Stimulated activated CD8-positive, alpha-beta memory T cell treated with anti-CD3 and anti-CD28 coated beads, Interleukin-7, amount 100 ng/mL, for 24 hours (primary cell): Measurements from ENCODE around the gene RTN3.
"Not testable (repeated sequence)": the region's sequence is repeated elsewhere in the genome, so short reads cannot be mapped to it uniquely, and the experiment has no call there.

ENCODE experiments used
- DNase-seq: peaks from one replicate; pipeline ENCODE4 v3.0.0-alpha.2; 2020; ENCODE audit warnings: low read depth

The RTN3 gene, protein sequence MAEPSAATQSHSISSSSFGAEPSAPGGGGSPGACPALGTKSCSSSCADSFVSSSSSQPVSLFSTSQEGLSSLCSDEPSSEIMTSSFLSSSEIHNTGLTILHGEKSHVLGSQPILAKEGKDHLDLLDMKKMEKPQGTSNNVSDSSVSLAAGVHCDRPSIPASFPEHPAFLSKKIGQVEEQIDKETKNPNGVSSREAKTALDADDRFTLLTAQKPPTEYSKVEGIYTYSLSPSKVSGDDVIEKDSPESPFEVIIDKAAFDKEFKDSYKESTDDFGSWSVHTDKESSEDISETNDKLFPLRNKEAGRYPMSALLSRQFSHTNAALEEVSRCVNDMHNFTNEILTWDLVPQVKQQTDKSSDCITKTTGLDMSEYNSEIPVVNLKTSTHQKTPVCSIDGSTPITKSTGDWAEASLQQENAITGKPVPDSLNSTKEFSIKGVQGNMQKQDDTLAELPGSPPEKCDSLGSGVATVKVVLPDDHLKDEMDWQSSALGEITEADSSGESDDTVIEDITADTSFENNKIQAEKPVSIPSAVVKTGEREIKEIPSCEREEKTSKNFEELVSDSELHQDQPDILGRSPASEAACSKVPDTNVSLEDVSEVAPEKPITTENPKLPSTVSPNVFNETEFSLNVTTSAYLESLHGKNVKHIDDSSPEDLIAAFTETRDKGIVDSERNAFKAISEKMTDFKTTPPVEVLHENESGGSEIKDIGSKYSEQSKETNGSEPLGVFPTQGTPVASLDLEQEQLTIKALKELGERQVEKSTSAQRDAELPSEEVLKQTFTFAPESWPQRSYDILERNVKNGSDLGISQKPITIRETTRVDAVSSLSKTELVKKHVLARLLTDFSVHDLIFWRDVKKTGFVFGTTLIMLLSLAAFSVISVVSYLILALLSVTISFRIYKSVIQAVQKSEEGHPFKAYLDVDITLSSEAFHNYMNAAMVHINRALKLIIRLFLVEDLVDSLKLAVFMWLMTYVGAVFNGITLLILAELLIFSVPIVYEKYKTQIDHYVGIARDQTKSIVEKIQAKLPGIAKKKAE

DNA sequence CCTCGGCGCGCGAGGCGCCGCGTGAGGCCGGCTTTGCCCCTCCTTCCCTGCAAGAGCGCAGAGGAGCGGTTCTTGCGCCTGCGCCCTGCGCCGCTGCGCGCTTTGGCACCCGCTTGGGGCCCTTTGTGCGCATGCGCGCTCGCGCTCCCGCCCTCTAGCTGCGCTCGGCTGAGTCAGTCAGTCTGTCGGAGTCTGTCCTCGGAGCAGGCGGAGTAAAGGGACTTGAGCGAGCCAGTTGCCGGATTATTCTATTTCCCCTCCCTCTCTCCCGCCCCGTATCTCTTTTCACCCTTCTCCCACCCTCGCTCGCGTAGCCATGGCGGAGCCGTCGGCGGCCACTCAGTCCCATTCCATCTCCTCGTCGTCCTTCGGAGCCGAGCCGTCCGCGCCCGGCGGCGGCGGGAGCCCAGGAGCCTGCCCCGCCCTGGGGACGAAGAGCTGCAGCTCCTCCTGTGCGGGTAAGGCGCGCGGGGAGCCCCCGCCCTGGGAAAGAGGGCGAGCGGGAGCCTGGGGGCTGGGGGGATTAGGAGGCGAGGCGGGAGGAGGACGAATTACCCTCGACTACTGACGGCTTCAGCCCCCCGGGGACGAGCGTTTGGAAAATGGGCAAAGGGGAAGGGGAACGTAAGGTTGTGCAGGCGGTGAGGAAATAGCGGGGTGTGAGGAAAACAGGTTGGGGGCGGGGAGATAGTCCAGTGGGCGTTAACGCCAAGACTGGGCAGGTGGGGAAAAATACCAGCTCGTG, at the start of gene RTN3:
TSS of gene RTN3 (plus strand) at position 180 of the 745 bp plus-strand sequence. CDS start at position 317, 137 bp downstream.
- DNase-seq = peak; percentile 93

DNA sequence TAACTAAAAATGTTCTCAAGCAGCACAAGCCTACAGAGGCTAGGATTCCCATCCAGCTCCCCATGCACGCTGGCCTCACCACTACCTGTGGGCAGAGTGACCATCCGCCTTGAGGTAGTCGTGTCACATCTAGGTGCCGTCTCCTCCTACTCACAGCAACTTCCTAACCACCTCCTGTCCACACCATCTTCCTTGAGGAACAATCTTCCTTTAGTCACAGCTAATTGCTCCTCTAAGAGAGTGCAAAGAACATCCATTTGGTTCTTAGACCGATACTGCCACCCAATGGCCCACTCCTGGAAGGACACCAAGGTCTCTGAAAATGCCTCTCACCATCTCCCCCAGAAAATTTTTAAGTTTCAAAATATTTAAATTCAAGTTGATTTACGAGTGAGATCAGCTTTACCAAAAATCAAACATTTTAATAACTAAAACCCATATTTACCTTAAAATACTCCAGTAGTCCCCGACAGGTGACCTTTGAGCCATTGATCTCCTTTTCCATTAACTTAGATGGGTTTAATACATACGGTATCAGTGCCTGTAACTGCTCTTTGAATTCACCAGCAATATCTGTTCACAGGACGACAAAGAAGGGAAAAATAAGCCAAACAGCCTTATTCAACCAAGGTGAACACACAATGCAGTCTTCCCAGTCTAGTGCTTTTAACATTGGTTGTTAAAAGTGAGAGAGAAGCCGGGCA, 45.4 kb upstream of the RTN3 start:
- peak; percentile 33 for DNase-seq

DNA sequence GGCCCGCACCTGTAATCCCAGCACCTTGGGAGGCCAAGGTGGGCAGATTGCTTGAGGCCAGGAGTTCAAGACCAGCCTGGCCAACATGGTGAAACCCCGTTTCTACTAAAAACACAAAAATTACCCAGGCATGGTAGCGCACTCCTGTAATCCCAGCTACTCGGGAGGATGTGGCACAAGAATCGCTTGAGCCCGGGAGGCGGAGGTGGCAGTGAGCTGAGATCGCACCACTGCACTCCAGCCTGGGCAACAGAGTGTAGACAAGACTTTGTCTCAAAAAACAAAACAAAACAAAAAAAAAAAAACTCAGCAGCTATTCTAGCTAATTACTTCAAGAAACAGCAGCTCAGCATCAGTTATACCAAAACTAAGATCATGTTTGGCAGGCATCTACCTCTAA, 42.9 kb upstream of the RTN3 start:
- DNase-seq = not testable (repeated sequence)

DNA sequence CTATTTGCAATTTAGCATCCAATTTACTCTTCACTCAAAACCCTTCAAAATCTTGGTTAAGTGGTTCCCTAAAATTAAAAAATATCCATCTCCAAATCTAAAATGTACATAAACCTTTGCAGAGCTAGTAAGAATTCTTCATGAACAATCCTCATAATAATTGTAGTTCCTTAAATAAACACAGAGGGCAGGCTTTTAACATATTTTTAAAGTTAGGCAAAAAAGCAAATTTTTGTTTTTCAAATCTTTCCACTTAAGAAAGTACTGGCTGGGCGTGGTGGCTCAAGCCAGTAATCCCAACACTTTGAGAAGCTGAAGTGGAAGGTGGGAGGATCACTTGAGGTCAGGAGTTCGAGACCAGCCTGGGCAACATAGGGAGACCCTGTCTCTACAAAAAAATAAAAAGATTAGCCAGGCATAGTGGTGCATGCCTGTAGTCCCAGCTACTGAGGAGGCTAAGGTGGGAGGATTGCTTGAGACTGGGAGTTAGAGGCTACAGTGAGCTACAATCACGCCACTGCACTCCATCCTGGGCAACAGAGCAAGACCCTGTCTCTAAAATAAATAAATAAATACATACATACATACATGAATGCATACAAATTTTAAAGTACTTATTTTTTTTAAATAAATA, 42.0 kb upstream of the RTN3 start:
- no peak for DNase-seq

DNA sequence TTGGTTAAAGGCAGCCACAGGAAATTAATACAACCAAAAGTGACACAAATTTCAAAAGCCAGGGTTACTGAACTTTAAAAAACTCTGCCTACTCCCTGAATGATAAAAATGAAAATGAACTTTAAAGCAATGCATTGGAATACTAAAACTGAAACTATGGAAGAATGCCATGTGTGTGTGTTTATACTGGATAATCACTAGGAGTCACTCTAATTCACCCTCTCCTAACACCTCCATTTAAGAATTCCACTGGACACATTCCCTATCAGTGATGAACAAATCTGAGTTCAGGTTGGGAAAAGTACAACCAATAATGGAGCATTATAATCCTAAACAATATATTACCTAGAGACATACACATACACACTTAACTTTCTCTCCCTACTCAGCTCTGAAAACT, 39.6 kb upstream of the RTN3 start:
- DNase-seq = no peak

DNA sequence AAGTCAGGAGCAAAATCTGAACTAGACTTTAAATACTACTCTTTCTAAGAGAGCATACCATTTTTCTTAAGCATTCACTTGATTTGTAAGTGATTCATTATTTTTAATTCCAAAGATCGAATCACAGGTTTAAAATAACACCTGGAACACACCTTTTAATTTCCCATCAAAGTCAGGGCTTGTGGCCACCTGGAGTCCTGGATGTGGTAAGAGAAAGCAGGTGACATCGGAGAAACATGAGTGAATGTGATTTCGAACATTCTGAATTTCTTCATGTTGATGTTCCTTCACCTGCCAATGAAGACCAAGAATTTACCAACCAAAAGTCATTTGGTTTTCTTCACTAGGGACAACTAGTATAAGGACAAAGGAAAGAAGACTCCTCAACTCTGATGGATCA, 38.1 kb upstream of the RTN3 start:
- no peak for DNase-seq

DNA sequence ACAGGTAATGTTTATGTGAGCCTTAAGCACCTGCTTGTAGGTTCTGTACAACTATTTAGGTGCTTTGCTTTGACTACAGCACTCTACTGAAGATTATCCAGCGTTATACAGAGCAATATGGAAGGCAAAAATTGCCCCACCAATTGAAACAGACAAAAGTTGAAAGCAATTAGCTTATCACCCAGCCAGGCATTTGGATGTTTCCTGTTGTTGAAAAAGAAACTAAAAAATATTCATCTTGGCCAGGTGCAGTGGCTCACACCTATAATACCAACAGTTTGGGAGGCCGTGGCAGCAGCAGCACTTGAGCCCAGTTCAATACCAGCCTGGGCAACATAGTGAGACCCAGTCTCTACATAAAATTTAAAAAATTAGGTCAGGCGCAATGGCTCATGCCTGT, 28.6 kb upstream of the RTN3 start:
- DNase-seq = no peak

DNA sequence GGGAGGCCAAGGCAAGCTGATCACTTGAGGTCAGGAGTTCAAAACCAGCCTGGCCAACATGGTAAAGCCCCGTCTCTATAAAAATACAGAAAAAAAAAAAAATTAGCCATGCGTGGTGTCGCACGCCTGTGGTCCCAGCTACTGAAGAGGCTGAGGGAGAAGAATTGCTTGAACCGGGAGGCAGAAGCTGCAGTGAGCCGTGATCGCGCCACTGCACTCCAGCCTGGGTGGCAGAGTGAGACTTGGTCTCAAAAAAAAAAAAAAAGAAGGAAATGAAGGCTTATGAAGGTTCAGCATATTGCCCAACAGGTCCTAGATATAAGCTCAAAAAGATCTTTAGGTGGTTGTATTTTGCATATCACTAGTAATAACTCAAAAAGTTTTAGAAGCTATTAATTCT, 20.3 kb upstream of the RTN3 start:
- no peak for DNase-seq

DNA sequence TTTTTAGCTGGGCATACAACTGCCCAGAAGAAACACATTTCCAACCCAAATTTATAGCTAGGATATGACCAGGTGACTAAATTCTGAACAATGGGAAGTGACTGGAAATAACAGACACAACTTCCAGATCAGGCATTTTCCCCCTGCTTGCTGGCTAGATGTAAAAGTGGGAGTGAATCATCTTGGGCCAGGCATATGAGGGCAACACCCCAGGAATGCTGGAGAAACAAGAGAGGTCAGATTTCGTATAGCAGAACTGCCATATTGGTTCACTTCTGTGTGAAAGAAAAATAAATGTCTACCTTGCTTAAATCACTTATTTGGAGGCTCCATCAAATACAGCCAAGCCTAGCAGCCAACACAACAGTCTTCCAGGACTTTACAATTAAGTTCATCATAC, 17.5 kb upstream of the RTN3 start:
- DNase-seq = no peak

DNA sequence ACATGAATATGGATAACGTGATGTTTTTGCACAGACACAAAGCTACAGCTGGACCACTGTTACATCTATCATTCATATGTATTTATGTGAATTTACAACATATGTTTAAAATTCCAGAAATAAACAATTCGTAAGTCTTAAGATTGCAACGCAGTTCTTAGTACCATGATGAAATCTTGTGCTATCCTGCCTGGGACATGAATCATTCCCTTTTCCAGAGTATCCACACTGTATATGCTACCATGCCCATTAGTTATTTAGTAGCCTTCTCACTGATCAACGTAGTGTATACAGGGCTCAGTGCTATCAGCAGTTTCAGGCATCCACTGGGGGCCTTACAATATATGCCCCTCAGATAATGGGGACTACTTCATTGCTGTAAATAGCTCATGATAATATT, 14.4 kb upstream of the RTN3 start:
- no peak for DNase-seq

DNA sequence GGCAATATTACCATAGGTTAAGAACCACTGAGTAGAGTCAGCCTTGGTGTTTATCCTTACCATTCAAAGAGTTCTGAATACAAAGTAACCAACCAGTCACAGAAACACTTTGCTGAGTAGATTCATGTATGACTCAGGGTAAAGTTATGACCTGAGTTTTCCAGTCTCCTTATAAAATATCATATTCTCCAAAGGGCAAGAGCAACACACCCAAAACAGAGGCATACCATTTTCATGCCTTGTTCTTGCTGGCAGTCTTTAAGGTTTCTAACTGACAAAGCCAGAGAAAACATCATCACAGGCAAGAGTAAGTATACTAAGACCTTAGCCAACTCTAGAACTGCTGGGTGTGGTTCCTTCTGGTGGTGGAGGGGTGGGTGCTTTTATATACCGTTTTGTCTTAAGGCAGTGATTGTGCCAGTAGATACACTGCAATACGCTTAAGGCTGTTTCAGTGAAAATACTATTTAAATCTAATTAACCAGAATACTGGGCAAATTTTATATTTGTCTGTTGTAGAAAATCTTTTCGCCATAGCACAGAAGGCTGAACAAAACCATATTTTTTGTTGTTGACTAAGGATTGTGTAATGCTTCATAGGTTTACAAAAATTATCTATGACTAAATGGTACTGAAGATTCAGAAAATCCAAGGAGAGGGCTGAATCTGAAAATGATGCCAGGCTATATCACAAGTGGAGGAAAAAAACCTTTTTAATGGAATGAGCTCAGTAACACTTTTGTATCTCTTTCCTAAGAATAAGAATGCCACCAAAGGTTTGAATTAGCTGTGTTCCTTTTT, 13.1 kb upstream of the RTN3 start:
- DNase-seq = no peak

DNA sequence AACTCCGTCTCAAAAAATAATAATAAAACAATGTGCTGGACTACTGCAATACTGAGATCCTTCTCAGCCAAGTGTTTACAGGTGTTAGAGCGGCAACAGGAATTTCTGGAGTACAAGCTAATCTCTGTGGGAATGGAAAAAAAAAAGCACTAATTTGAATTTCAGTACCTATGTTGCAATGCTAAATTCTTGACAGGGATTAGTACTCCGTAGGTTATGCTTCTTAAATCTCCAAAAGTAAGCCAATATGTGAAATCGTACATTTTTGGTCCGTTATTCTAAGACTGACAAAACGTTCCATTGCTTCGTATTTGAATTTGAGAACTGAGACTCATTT, 11.2 kb upstream of the RTN3 start:
- no peak for DNase-seq

DNA sequence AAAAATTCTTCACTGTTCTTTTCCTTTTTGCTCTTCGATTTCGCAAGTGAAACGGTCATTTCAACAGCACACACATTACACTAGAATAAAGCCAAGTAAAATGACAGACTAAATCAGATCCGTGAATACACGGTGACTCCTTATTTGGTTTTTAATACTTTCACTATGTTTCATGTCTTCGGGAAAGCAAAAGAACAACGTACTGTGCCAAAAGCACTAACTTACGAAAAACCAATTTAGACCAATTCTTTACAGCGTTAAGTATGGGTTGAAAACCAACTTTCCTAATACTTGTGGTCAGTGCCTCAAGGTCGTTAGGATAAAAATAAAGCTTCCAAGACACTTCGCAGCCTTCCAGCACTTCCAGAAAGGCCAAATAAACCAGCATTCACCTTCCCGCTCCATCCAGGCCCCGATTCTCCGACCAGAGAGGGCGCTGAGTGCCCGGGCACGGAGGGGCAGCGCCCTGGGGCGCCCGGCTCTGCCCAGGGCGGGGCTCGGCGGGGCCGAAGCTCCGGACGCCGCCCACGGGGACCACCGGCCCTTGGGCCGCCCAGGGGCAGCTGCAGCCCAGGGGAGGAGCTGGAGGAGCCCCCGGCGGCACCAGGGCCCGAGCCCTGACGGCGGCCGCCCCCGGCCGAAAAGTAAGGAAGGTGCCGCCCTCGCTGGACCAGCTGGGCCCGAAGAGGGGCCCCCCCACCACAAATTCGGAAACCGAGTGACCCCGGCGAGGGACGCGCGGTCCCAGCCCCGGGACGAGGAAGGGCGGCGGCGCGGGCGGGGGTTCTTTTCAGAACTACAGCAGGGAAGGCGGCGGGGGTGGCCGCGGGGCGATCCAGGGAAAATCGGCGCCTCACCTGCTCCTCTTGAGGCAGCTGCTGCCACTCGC, 10.6 kb upstream of the RTN3 start:
- no peak for DNase-seq

DNA sequence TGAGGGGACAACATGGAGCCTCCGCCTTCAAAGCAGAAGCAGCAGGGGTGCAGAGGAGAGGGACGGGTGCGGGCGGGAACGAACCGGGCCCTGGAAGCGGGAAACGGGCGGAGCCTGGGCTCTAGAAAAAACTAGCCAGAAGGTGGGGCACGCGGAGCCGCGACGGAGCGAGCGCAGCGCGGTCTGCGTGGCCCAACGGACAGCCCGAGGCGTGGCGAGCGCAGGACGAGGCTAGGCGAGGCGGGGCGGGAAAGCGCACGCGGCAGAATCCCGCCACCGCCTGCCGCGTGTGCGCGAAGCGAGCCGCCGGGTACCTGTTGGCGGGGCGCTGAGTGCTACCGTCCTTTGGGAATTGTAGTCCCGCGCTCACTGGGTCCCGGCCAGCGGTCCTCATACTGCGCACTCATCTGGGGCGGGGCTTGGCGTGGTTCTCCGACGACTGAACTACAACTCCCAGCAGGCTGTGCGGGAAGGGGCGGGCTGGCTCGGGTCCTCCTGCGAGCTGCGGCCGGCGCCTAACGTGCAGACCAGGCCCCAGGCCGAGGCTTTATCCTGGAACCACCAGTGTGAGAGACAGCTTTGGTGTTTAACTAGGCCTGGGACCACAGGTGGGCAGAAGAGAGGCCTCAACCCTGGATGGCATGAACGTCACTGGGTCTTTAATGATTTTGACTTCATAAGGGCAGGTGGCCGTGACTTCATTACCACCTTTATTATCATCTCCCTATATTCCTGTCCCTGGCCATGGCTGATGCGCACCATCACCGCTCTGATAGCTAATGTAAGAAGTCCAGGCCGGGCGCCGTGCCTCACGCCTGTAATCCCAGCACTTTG, 9.8 kb upstream of the RTN3 start, which contains the start of gene ATL3:
TSS of gene ATL3 (minus strand) at position 55 of the 834 bp plus-strand sequence. CDS start at position 14, 41 bp downstream.
- DNase-seq = peak; percentile 92

DNA sequence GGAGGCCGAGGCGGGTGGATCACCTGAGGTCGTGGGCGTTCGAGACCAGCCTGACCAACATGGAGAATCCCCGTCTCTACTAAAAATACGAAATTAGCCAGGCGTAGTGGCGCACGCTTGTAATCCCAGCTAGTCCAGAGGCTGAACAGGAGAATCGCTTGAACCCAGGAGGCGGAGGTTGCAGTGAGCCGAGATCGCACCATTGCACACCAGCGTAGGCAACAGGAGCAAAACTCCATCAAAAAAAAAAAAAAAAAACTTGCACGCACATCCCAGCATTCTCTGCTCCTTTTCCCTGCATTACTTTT, 9.2 kb upstream of the RTN3 start:
- DNase-seq = no peak

DNA sequence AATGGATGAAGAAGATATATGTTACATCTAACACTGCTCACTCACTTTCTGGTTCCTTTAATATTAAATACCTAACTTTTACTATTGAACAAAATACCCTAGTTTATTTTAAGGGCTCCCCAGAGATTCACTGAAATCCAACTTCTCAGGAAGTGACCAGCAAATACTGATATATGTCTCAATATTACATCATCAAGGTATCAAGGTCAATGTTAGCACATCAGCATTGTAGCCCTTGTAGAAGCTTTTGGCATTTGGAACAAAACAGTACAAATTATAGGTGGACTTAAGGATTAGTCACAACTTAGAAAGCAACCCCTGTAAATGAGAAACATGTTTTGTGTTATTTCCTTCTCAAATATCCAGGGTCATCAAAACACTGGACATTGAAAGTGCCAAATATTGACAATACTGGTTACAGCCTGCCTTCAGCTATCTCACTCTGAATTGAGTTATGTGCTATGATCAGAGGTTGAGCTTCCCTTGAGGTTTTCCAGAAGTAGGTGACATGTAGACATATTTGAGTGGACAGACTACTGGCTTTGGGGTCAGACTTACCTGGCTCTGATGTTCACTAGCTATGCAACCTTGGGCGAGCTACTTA, 8.3 kb upstream of the RTN3 start:
- no peak for DNase-seq

DNA sequence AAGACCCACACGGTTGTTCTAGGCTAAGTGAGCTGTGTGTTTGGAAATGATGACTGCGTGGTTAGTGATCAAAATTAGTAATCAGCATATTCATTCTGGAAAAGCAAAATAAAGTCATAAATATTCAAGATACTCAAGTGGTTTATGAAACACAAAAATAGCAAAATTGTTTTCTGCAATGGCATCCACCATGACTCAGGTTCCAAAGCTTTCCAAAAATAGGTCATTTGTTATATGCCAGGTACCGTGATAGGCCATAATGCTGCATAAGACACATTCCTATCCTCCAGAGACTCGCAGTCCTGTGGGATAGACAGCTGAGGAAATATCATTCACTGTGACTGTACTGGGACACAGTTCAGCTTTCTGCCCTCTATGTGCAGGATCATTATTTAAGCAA, 7.7 kb upstream of the RTN3 start:
- DNase-seq = no peak

DNA sequence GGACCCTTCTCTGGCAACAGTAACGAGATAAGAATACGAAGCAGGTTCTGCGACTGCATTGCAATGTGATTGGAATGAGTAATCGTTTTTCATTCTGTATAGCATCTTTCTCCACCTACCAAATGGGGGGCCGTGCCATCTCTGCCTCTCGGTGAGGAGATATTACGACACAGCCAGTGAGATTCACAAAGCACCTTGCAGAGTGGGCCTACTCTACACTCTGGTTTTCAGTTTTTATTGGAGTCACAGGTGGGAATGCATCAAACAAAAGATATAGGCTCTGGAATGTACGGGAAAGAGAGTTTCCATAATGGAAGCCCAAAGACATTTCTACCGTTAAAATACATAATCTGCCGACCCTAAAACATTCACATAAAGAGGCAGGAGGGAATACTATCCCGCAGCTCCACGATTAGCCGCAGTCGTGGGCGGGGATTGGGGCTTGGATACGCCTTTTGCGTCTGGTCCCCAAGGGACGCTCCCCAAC, 423 bp upstream of the RTN3 start:
- no peak for DNase-seq
